Trophoblast cell (in vitro differentiated cells and primary cell): ENCODE measurements around the gene IPMK.

Experiments used
- DNase-seq, 2 donors: peaks; one replicate each; pipeline ENCODE4 v3.0.0-alpha.2; 2016
- H2AFZ ChIP-seq: 2 replicates; pipeline ENCODE4 v1.6.1; 2013; ENCODE audit warnings: low read length, moderate library complexity, mild to moderate bottlenecking; ENCODE audit not compliant: insufficient read depth, poor library complexity
- H2AK5ac ChIP-seq: 2 replicates; pipeline ENCODE4 v1.6.1; 2013; ENCODE audit warnings: mild to moderate bottlenecking, low read length
- H2BK120ac ChIP-seq: 2 replicates; pipeline ENCODE4 v1.6.1; 2013; ENCODE audit warnings: low read length, mild to moderate bottlenecking, moderate library complexity; ENCODE audit not compliant: insufficient read depth, poor library complexity
- H2BK12ac ChIP-seq: 2 replicates; pipeline ENCODE4 v1.6.1; 2013; ENCODE audit warnings: mild to moderate bottlenecking, low read length, moderate library complexity
- H2BK5ac ChIP-seq: 2 replicates; pipeline ENCODE4 v1.6.1; 2013; ENCODE audit warnings: low read length, low read depth, moderate library complexity, mild to moderate bottlenecking; ENCODE audit not compliant: poor library complexity
- H3K14ac ChIP-seq: 2 replicates; pipeline ENCODE4 v1.6.1; 2013; ENCODE audit warnings: mild to moderate bottlenecking, low read length
- H3K18ac ChIP-seq: 2 replicates; pipeline ENCODE4 v1.6.1; 2013; ENCODE audit warnings: mild to moderate bottlenecking, low read length
- H3K23ac ChIP-seq: 2 replicates; pipeline ENCODE4 v1.6.1; 2013; ENCODE audit warnings: low read length
- H3K27ac ChIP-seq: 2 replicates; pipeline ENCODE4 v1.5.1; 2013; ENCODE audit warnings: low read depth, mild to moderate bottlenecking, inconsistent platforms, low read length, moderate library complexity
- H3K27me3 ChIP-seq: 2 replicates; pipeline ENCODE4 v1.6.1; 2013; ENCODE audit warnings: inconsistent platforms, mild to moderate bottlenecking, low read length, moderate library complexity; ENCODE audit not compliant: insufficient read depth
- H3K36me3 ChIP-seq, 2 experiments: 1 replicate in 1 of 2; 2 replicates in 1 of 2; pipeline ENCODE4 v1.6.1; 2013; ENCODE audit warnings: low read length in 2 of 2, mild to moderate bottlenecking in 2 of 2, moderate library complexity in 1 of 2; ENCODE audit not compliant: insufficient read depth in 2 of 2, control insufficient read depth in 1 of 2
- H3K4ac ChIP-seq: 2 replicates; pipeline ENCODE4 v1.6.1; 2013; ENCODE audit warnings: low read depth, mild to moderate bottlenecking, low read length, moderate library complexity
- H3K4me1 ChIP-seq, 2 experiments: 1 replicate in 1 of 2; 2 replicates in 1 of 2; pipeline ENCODE4 v1.6.1; 2013; ENCODE audit warnings: low read length in 2 of 2, mild to moderate bottlenecking in 2 of 2, moderate library complexity in 1 of 2; ENCODE audit not compliant: insufficient read depth in 2 of 2, control insufficient read depth in 1 of 2
- H3K4me2 ChIP-seq: 2 replicates; pipeline ENCODE4 v1.6.1; 2013; ENCODE audit warnings: inconsistent platforms, mild to moderate bottlenecking, low read length, moderate library complexity
- H3K4me3 ChIP-seq: 2 replicates; pipeline ENCODE4 v1.5.1; 2013; ENCODE audit warnings: mild to moderate bottlenecking, low read depth, low read length, inconsistent platforms
- H3K79me1 ChIP-seq: one replicate; pipeline ENCODE4 v1.6.1; 2013; ENCODE audit warnings: low read length
- H3K79me2 ChIP-seq: 2 replicates; pipeline ENCODE4 v1.6.1; 2013; ENCODE audit warnings: low read length, mild to moderate bottlenecking; ENCODE audit not compliant: control insufficient read depth, insufficient read depth, poor library complexity
- H3K9ac ChIP-seq: 2 replicates; pipeline ENCODE4 v1.6.1; 2013; ENCODE audit warnings: mild to moderate bottlenecking, low read length
- H3K9me3 ChIP-seq: 2 replicates; pipeline ENCODE4 v1.6.1; 2013; ENCODE audit warnings: low read depth, mild to moderate bottlenecking, control low read depth, inconsistent platforms, low read length; ENCODE audit not compliant: insufficient read depth
- H4K12ac ChIP-seq: 2 replicates; pipeline ENCODE4 v1.6.1; 2013; ENCODE audit warnings: low read depth, mild to moderate bottlenecking, low read length, moderate library complexity
- H4K8ac ChIP-seq: 2 replicates; pipeline ENCODE4 v1.6.1; 2013; ENCODE audit warnings: low read depth, mild to moderate bottlenecking, low read length, moderate library complexity
- H4K91ac ChIP-seq: one replicate; pipeline ENCODE4 v1.6.1; 2013; ENCODE audit warnings: low read depth, mild to moderate bottlenecking, low read length, moderate library complexity
- WGBS: extraction: QIAGEN DNeasy Blood & Tissue Kit; methylation state at CpG from one replicate; pipeline ENCODE4 v1.1.7; 2013; ENCODE audit warnings: missing lambda C conversion rate; ENCODE audit not compliant: insufficient read length, insufficient coverage; ENCODE audit errors: extremely low coverage; 5-methylcytosine and 5-hydroxymethylcytosine counted together

The IPMK gene

GRCh38 chr10:58152673-58153263 lies 114.9 kb downstream of the IPMK start:
- Histone ChIP-seq H3K27ac (no peak overlapping the region), H4K12ac (no peak overlapping the region), H3K79me1 (no peaks in the 10 kb centered on the region), H3K79me2 (no peaks in the 10 kb centered on the region), H3K4me3 (no peak overlapping the region), H4K91ac (no peak overlapping the region), H2BK120ac (no peak overlapping the region), H3K27me3 (no peaks in the 10 kb centered on the region), H3K4ac (no peak overlapping the region), H2BK12ac (no peak overlapping the region), H3K36me3 (no peaks in the 10 kb centered on the region), H3K18ac (no peak overlapping the region), H2AFZ (no peak overlapping the region), H3K9me3 (no peaks in the 10 kb centered on the region), H2BK5ac (no peak overlapping the region), H3K9ac (no peak overlapping the region), H3K14ac (no peak overlapping the region), H2AK5ac (no peak overlapping the region), H4K8ac (no peak overlapping the region), H3K23ac (no peak overlapping the region), H3K4me2 (no peak overlapping the region), H3K4me1 (no peaks in the 10 kb centered on the region)
- DNase-seq, result peak; percentile 42 to 79
- no CpG with 5 or more reads among the region's 8 CpGs for WGBS

- Histone ChIP-seq H4K12ac (no peak overlapping the region), H3K27me3 (no peaks in the 10 kb centered on the region), H2AFZ (no peak overlapping the region), H4K8ac (no peak overlapping the region), H3K23ac (no peak overlapping the region), H3K79me1 (no peaks in the 10 kb centered on the region), H2BK5ac (no peak overlapping the region), H3K14ac (no peak overlapping the region), H3K9me3 (no peaks in the 10 kb centered on the region), H3K18ac (no peak overlapping the region), H3K36me3 (no peaks in the 10 kb centered on the region), H3K4ac (no peak overlapping the region), H2AK5ac (no peak overlapping the region), H4K91ac (no peak overlapping the region), H3K4me3 (no peak overlapping the region), H3K4me2 (no peak overlapping the region), H3K9ac (no peak overlapping the region), H3K79me2 (no peaks in the 10 kb centered on the region), H2BK120ac (no peak overlapping the region), H3K27ac (no peak overlapping the region), H2BK12ac (no peak overlapping the region), H3K4me1 (no peaks in the 10 kb centered on the region)
- DNase-seq, result no peak
- WGBS, result no CpG with 5 or more reads among the region's 1 CpG
Measured at GRCh38 chr10:58150290-58150689, 117.4 kb downstream of the IPMK start.

- H2BK12ac ChIP-seq, result no peak overlapping the region
- no peak overlapping the region for H3K4me2 ChIP-seq
- no peak overlapping the region for H2BK120ac ChIP-seq
- no peak overlapping the region for H3K14ac ChIP-seq
- no peak for DNase-seq
- no peak overlapping the region for H3K4ac ChIP-seq
- H3K9ac ChIP-seq, result no peak overlapping the region
- H2AK5ac ChIP-seq, result no peak overlapping the region
- H3K4me3 ChIP-seq, result no peak overlapping the region
- peaks cover 3% of the 10 kb centered on the region for H3K9me3 ChIP-seq
- H3K36me3 ChIP-seq, result no peaks in the 10 kb centered on the region
- H3K27ac ChIP-seq, result no peak overlapping the region
- no peaks in the 10 kb centered on the region for H3K79me2 ChIP-seq
- H4K12ac ChIP-seq, result no peak overlapping the region
- no peaks in the 10 kb centered on the region for H3K27me3 ChIP-seq
- no peak overlapping the region for H4K91ac ChIP-seq
- H2BK5ac ChIP-seq, result no peak overlapping the region
- no peaks in the 10 kb centered on the region for H3K4me1 ChIP-seq
- H4K8ac ChIP-seq, result no peak overlapping the region
- H3K79me1 ChIP-seq, result no peaks in the 10 kb centered on the region
- H3K23ac ChIP-seq, result no peak overlapping the region
- H3K18ac ChIP-seq, result no peak overlapping the region
- no peak overlapping the region for H2AFZ ChIP-seq
Measured at GRCh38 chr10:58143944-58144343, 123.8 kb downstream of the IPMK start.
